ENCODE results near the gene USP9X. TPM values are rescaled to one million over a fixed set of nuclear protein-coding genes. Genes with fewer than 3 reads are reported as not detected.

USP9X gene
- total RNA-seq, 1 donor from 2014 or later, result 75.6 TPM

DNA sequence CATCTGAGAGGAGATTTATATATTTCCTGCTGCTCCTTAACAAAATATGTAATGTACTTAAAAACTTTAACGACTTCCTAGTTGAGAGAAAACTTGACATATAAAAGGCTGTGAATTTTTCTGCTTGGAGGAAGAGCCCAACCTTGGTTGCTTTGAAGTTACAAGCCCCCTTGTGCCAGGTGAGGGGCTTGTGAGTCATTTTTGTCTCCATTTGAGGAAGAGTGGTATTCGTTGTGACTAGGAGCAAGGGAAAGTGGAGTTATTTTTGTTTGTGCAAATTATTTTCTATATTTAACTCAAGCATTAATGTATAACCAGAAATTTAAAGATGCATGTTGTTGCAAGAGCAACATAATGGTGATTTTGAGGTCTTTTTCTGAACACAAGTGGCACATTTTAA lies 149.7 kb downstream of the USP9X start:
- H3K4me3 ChIP-seq, result no peak overlapping the region
- H3K36me3 ChIP-seq, result peaks cover 33% of the 10 kb centered on the region
- ATAC-seq (no peak), DNase-seq (no peak)
- TF ChIP-seq, protein P1, sequence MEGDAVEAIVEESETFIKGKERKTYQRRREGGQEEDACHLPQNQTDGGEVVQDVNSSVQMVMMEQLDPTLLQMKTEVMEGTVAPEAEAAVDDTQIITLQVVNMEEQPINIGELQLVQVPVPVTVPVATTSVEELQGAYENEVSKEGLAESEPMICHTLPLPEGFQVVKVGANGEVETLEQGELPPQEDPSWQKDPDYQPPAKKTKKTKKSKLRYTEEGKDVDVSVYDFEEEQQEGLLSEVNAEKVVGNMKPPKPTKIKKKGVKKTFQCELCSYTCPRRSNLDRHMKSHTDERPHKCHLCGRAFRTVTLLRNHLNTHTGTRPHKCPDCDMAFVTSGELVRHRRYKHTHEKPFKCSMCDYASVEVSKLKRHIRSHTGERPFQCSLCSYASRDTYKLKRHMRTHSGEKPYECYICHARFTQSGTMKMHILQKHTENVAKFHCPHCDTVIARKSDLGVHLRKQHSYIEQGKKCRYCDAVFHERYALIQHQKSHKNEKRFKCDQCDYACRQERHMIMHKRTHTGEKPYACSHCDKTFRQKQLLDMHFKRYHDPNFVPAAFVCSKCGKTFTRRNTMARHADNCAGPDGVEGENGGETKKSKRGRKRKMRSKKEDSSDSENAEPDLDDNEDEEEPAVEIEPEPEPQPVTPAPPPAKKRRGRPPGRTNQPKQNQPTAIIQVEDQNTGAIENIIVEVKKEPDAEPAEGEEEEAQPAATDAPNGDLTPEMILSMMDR (IDR thresholded peaks at IDR 0.05), result no peak
- H3K27ac ChIP-seq, result no peak overlapping the region
- no peaks in the 10 kb centered on the region for H3K9me3 ChIP-seq
- intact Hi-C loops (cut with DNase I), result no loop called here
- H3K4me1 ChIP-seq, result no peaks in the 10 kb centered on the region
- H3K27me3 ChIP-seq (ENCODE audit: low read depth), result no peaks in the 10 kb centered on the region

DNA sequence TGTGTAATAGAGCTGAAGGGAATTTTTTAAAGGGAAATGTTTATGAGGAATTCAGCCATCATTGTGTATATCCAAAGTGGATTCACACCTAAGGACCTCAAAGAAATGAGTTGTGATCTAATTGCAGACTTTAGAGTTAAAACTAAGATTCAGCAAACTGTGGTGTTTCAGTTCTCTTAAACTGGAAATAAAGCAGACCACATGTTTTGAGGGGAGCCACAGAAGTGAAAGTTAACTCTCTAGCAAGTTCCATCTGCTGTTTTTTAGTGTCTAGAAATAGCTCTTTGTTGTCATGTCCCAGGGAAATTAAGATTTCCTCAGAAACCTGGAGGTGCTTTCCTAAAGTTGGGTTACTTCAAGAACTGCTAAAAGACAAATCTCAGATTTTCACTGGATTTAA lies 151.4 kb downstream of the USP9X start:
- DNase-seq (no peak), ATAC-seq (no peak)
- Histone ChIP-seq H3K4me1 (no peaks in the 10 kb centered on the region), H3K9me3 (no peaks in the 10 kb centered on the region), H3K27ac (no peak overlapping the region), H3K4me3 (no peak overlapping the region), H3K36me3 (peaks cover 16% of the 10 kb centered on the region), H3K27me3 (ENCODE audit: low read depth) (no peaks in the 10 kb centered on the region)
- TF ChIP-seq, protein P1 (IDR thresholded peaks at IDR 0.05), result no peak
- intact Hi-C loops (cut with DNase I), result no loop called here

DNA sequence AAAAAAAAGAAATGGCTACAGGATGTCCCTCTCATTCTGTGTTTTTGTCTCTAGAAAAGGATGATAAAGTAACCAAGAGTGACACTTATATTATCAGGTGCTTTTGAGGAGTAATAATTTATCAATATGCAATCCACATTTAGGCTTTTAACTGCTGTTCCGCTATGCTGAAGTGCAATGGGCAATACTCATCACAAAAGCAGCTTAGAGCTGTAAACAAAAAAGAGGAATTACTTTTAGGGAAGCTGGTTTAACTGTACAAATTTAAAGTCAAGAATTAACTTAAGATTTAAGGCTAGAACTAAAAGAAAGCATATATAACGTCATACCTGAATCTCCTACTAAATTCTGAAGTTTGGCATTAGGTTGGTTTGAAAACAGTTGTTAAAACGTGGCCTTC lies 155.3 kb downstream of the USP9X start:
- TF ChIP-seq, protein P1 (IDR thresholded peaks at IDR 0.05), result no peak
- no peaks in the 10 kb centered on the region for H3K4me1 ChIP-seq
- no peaks in the 10 kb centered on the region for H3K9me3 ChIP-seq
- ATAC-seq, result no peak
- no peak overlapping the region for H3K4me3 ChIP-seq
- H3K27ac ChIP-seq, result no peak overlapping the region
- intact Hi-C loops (cut with DNase I), result no loop called here
- H3K27me3 ChIP-seq (ENCODE audit: low read depth), result no peaks in the 10 kb centered on the region
- H3K36me3 ChIP-seq, result no peaks in the 10 kb centered on the region
- DNase-seq, result no peak

DNA sequence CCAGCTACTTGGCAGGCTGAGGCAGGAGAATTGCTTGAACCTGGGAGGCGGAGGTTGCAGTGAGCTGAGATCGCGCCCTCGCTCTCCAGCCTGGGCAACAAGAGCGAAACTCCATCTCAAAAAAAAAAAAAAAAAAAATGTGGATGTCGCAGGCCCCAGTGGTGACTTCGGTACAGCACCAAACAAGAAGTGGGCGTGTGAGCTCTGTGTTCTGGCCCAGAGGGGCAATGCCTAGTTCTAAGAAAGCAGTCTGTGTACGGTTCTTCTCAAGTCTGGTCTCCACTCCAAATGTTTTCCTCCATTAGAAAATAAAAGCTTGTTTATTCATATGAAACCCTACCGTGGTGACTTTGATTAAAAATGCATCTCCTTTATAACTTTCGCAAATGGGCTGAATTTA lies 156.7 kb downstream of the USP9X start:
- TF ChIP-seq, protein P1 (IDR thresholded peaks at IDR 0.05), result no peak
- no peak overlapping the region for H3K27ac ChIP-seq
- no peaks in the 10 kb centered on the region for H3K27me3 ChIP-seq (ENCODE audit: low read depth)
- no peaks in the 10 kb centered on the region for H3K4me1 ChIP-seq
- ATAC-seq, result no peak
- no peak for DNase-seq
- H3K9me3 ChIP-seq, result no peaks in the 10 kb centered on the region
- no peaks in the 10 kb centered on the region for H3K36me3 ChIP-seq
- H3K4me3 ChIP-seq, result no peak overlapping the region
- intact Hi-C loops (cut with DNase I), result no loop called here

DNA sequence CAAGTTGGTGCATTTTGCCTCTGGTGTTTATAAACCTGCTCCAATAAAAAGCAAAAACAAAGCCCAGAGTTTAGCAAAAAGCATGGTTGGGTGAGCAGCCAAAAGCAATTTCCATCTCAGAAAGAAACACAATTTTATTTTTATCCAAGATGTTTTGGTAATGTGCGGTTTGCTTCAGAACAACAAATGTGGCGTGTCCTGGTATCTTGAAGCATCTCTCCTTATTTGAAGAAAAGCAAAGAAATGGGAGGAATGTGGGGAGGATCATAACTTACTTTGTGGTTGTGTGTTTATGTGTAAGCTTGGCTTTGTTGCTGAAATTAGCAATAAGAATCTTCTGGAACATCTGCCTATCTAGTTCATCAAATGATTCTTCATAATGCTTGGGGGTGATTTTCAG lies 160.4 kb downstream of the USP9X start:
- H3K4me3 ChIP-seq, result no peak overlapping the region
- intact Hi-C loops (cut with DNase I), result no loop called here
- ATAC-seq, result no peak

More for the DNA sequence above, 160.4 kb downstream of the USP9X start:
- H3K27me3 ChIP-seq (ENCODE audit: low read depth), result no peaks in the 10 kb centered on the region
- H3K36me3 ChIP-seq, result no peaks in the 10 kb centered on the region
- H3K27ac ChIP-seq, result no peak overlapping the region
- no peaks in the 10 kb centered on the region for H3K4me1 ChIP-seq
- DNase-seq, result no peak
- TF ChIP-seq, protein P1 (IDR thresholded peaks at IDR 0.05), result no peak
- H3K9me3 ChIP-seq, result no peaks in the 10 kb centered on the region
